A673 (cell line): ENCODE measurements around the gene PTPRK.

Experiments
- EZH2 ChIP-seq: fragments of 200-600 bp; sonication (generic); IDR thresholded peaks from 2 replicates; pipeline ENCODE4 v1.6.1; 2017; ENCODE audit warnings: borderline replicate concordance, low read depth, mild to moderate bottlenecking, mixed read lengths, antibody characterized with exemption, low read length; ENCODE audit not compliant: poor library complexity, severe bottlenecking
- TF ChIP-seq, protein P1 (sequence below): fragments of 300-800, 200-600 bp; sonication (generic); conservative IDR thresholded peaks from 2 replicates; pipeline ENCODE4 v1.5.1; 2017; ENCODE audit warnings: low read depth, mild to moderate bottlenecking, antibody characterized with exemption, low read length, moderate library complexity, mixed read lengths

DNA sequence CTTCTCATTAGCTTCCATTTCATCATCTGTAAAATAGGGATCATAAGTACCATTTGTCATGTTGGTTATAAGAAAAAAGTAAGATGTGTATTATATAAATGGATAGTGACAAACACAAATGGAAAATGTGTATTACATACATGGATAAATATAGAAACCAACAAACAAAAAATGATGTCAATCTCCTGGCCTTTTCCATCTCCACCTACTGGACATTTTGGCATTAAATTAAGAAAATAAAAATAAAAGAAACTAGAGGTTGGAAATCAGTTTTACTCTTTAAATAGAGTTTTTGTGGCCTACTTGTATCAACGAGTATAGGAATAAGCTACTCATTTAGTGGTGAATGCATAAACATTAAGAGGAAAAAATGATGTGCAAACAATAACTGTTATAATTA, 552.0 kb downstream of the PTPRK start:
- TF ChIP-seq, protein P1, sequence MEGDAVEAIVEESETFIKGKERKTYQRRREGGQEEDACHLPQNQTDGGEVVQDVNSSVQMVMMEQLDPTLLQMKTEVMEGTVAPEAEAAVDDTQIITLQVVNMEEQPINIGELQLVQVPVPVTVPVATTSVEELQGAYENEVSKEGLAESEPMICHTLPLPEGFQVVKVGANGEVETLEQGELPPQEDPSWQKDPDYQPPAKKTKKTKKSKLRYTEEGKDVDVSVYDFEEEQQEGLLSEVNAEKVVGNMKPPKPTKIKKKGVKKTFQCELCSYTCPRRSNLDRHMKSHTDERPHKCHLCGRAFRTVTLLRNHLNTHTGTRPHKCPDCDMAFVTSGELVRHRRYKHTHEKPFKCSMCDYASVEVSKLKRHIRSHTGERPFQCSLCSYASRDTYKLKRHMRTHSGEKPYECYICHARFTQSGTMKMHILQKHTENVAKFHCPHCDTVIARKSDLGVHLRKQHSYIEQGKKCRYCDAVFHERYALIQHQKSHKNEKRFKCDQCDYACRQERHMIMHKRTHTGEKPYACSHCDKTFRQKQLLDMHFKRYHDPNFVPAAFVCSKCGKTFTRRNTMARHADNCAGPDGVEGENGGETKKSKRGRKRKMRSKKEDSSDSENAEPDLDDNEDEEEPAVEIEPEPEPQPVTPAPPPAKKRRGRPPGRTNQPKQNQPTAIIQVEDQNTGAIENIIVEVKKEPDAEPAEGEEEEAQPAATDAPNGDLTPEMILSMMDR: no peak
- no peak for TF ChIP-seq EZH2
